Measurements from ENCODE around the gene SLC17A7.
"Not testable (repeated sequence)": the region's sequence is repeated elsewhere in the genome, so short reads cannot be mapped to it uniquely, and the experiment has no call there.

SLC17A7 gene

DNA sequence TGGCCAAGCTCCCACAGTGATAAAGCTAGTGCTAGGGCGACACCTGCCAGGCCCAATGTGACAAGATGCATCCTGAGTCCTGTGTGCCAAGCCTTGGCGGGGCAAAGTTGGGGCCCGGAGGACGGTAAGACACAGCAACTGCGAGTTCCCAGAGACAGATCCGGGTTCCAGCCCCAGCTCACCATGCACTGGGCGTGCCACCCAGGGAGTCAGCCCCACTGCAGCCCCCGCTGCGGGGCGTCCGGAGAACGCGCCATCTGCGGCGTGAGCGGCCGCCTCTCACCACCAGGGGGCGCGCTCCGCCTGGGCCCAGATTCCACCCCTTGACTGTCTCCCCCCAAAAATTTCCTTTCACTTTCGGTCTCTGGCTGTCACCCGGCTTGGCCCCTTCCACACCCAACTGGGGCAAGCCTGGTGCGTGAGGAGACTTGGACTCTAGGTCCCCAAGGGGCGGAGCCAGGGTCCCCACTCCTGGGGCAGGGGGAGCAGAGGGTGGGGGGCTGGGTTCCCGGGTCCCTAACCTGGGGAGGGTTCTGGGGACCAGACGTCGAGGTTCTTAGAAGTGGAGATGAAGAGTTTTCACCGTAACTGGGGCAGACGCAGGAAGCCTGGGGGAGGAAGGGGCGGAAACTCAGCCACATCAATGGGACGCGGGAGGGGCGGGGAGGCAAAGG is 32.7 kb upstream of the SLC17A7 start, which contains the start of gene FLT3LG:
FLT3LG (plus strand) TSS at position 348 of the 674 bp plus-strand sequence. CDS start 425 bp downstream, outside the sequence.
- intact Hi-C loops (cut with DNase I; ENCODE audit: low total_unique reads) = loop anchor here (2.0 kb wide), 1 partner anchor 73 kb away; no protein-coding TSS in a partner anchor
- TF ChIP-seq, protein P1, sequence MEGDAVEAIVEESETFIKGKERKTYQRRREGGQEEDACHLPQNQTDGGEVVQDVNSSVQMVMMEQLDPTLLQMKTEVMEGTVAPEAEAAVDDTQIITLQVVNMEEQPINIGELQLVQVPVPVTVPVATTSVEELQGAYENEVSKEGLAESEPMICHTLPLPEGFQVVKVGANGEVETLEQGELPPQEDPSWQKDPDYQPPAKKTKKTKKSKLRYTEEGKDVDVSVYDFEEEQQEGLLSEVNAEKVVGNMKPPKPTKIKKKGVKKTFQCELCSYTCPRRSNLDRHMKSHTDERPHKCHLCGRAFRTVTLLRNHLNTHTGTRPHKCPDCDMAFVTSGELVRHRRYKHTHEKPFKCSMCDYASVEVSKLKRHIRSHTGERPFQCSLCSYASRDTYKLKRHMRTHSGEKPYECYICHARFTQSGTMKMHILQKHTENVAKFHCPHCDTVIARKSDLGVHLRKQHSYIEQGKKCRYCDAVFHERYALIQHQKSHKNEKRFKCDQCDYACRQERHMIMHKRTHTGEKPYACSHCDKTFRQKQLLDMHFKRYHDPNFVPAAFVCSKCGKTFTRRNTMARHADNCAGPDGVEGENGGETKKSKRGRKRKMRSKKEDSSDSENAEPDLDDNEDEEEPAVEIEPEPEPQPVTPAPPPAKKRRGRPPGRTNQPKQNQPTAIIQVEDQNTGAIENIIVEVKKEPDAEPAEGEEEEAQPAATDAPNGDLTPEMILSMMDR (IDR thresholded peaks at IDR 0.05) = peak; percentile 97 to 99
- H3K27ac ChIP-seq = peak within 1 kb of the TSS; percentile 69 to 80

DNA sequence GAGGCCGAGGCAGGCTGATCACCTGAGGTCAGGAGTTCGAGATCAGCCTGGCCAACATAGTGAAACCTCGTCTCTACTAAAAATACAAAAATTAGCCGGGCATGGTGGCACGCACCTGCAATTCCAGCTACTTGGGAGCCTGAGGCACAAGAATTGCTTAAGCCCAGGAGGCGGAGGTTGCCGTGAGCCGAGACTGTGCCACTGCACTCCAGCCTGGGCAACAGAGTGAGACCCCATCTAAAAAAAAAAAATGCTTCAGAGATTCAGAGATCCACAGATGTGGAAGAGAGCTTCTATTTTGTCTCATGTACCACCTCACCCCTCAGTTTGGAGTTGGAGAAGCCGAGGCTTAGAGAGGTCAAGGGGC is 32.2 kb upstream of the SLC17A7 start:
- H3K9me3 ChIP-seq; H3K27me3 ChIP-seq; DNase-seq; intact Hi-C loops (cut with DNase I; ENCODE audit: low total_unique reads): not testable (repeated sequence)
- H3K36me3 ChIP-seq = peaks cover 0 to 13% (median 3%) of the 10 kb centered on the region in 3 donors
- peak overlapping the region; percentile 69 to 80 for H3K27ac ChIP-seq
- H3K4me1 ChIP-seq = peaks cover 0 to 25% (median 12%) of the 10 kb centered on the region in 4 donors
- H3K4me3 ChIP-seq = peak overlapping the region; percentile 61 to 73

More for the DNA sequence above, 32.7 kb upstream of the SLC17A7 start, which contains the start of gene FLT3LG:
- peaks cover 0 to 8% (median 3%) of the 10 kb centered on the region in 3 donors for H3K36me3 ChIP-seq
- peak; percentile 74 to 90 for DNase-seq
- H3K4me1 ChIP-seq = peaks cover 0 to 22% (median 12%) of the 10 kb centered on the region in 4 donors
- H3K27me3 ChIP-seq = no peaks in the 10 kb centered on the region
- H3K4me3 ChIP-seq = peak within 1 kb of the TSS; percentile 61 to 73
- no peaks in the 10 kb centered on the region for H3K9me3 ChIP-seq

DNA sequence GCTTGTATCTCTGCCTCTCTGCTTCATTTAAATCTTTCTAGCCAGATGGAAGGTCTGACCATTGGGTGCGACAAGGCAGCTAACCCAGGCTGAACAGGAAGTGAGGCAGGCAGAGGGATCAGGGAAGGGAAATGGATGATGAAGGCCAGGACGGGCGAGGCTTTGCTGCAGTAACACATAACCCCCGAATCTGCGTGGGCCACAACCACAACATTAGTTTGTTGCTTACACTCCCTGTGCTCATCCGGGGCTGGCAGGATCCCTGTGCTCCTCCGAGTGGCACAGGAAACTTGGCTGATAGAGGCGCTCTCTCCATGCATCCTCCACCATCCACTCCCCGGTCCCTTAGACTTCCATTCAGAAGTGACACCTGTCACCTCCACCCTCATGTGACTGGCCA is 31.6 kb upstream of the SLC17A7 start:
- H3K27ac ChIP-seq = no peak overlapping the region
- intact Hi-C loops (cut with DNase I; ENCODE audit: low total_unique reads) = no loop called here
- no peaks in the 10 kb centered on the region for H3K27me3 ChIP-seq
- peaks cover 0 to 18% (median 3%) of the 10 kb centered on the region in 3 donors for H3K36me3 ChIP-seq
- H3K9me3 ChIP-seq = no peaks in the 10 kb centered on the region
- peaks cover 0 to 22% (median 12%) of the 10 kb centered on the region in 4 donors for H3K4me1 ChIP-seq
- TF ChIP-seq, protein P1 (IDR thresholded peaks at IDR 0.05) = no peak
- H3K4me3 ChIP-seq = no peak overlapping the region
- no peak for DNase-seq

DNA sequence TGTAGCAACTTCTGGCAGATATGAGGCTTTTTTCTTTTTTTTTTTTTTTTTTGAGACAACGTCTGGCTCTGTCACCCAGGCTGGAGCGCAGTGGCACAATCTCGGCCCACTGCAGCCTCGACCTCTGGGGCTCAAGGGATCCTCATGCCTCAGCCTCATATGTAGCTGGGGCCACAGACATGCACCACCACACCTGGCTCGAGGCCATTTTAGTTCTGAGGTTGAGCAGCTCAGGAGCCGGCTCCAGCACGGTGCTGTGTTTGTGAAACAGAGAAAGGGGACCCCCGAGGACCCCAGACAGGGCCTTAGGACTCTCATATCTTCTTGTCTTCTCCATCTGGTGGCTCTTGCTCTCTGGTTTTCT is 29.3 kb upstream of the SLC17A7 start:
- no peaks in the 10 kb centered on the region for H3K9me3 ChIP-seq
- intact Hi-C loops (cut with DNase I; ENCODE audit: low total_unique reads) = no loop called here
- no peak overlapping the region for H3K27ac ChIP-seq
- no peak overlapping the region for H3K4me3 ChIP-seq
- TF ChIP-seq, protein P1 (IDR thresholded peaks at IDR 0.05) = no peak
- peaks cover 0 to 34% (median 10%) of the 10 kb centered on the region in 3 donors for H3K36me3 ChIP-seq
- H3K4me1 ChIP-seq = peaks cover 0 to 22% (median 12%) of the 10 kb centered on the region in 4 donors
- H3K27me3 ChIP-seq = no peaks in the 10 kb centered on the region
- no peak for DNase-seq

DNA sequence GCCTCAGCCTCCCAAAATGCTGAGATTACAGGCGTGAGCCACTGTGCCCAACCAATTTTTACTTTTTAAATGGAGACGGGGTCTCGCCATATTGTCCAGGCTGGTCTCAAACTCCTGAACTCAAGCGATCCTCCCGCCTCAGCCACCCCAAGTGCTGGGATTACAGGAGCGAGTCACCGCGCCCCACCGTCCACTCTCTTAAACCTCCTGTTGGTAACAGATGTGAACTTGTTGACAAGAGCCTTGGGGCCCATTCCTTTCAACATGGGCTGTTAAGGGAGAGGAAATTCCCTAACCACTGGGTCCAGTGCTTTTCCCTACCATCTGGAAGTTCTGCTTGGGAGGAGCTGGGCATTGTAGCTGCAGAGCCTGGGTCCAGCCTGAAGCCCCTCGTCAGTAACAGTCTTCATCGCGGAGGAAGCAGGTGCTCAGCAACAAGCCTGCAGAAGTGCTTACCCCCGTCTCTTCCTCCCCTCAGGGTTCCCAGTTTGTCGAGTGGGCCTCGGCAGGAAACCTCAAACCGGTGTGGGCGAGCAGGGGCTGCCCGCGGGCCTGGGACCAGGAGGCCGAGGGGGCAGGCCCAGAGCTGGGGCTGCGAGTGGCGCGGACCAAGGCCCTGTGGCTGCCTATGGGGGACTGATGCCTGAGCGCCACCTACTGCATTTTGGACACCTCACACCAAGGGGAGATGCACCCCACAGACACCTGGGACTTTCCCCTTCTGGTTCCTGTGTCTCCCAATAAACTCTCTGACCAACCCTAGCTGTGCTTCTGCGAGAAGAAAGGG is 28.7 kb upstream of the SLC17A7 start:
- intact Hi-C loops (cut with DNase I; ENCODE audit: low total_unique reads) = no loop called here
- no peaks in the 10 kb centered on the region for H3K27me3 ChIP-seq
- H3K9me3 ChIP-seq = no peaks in the 10 kb centered on the region
- H3K36me3 ChIP-seq = peaks cover 0 to 40% (median 15%) of the 10 kb centered on the region in 3 donors
- H3K27ac ChIP-seq = no peak overlapping the region
- no peak for DNase-seq
- no peak overlapping the region for H3K4me3 ChIP-seq
- H3K4me1 ChIP-seq = peaks cover 0 to 20% (median 9%) of the 10 kb centered on the region in 4 donors
- TF ChIP-seq, protein P1 (IDR thresholded peaks at IDR 0.05) = no peak
